Psoas muscle (tissue), 8 donors: ENCODE measurements around the gene ORM1. TPM values are rescaled to one million over a fixed set of nuclear protein-coding genes. Genes with fewer than 3 reads are reported as not detected.

ENCODE experiments used
- ATAC-seq, 4 donors: fragments of 200-7000 bp; cut with Tn5 transposase; one replicate each; pipeline ENCODE4 v1.9.1; 2020; ENCODE audit warnings: moderate library complexity in 3 of 4, mild to moderate bottlenecking in 2 of 4
- DNase-seq, 2 donors: peaks; one replicate each; pipeline ENCODE4 v3.0.0-alpha.2; 2020
- H3K27ac ChIP-seq: fragments of 200-600 bp; one replicate; pipeline ENCODE4 v1.8.0; 2022
- H3K27me3 ChIP-seq, 3 donors: fragments of 200-600 bp in 1 of 3; one replicate each; pipeline versions ENCODE4 v1.6.1 to v1.8.0; 2013 to 2022; ENCODE audit warnings: low read length in 2 of 3, mild to moderate bottlenecking in 2 of 3, moderate library complexity in 1 of 3; ENCODE audit not compliant: insufficient read depth in 3 of 3
- H3K36me3 ChIP-seq, 2 donors: fragments of 200-600 bp in 1 of 2; one replicate each; pipeline versions ENCODE4 v1.6.1 to v1.8.0; 2013 to 2022; ENCODE audit warnings: low read depth in 1 of 2, mild to moderate bottlenecking in 1 of 2, moderate library complexity in 1 of 2; ENCODE audit not compliant: insufficient read depth in 1 of 2
- H3K4me1 ChIP-seq: fragments of 200-600 bp; one replicate; pipeline ENCODE4 v1.8.0; 2022
- H3K4me3 ChIP-seq: fragments of 200-600 bp; one replicate; pipeline ENCODE4 v1.8.0; 2022; ENCODE audit warnings: mild to moderate bottlenecking
- H3K9me3 ChIP-seq: fragments of 200-600 bp; one replicate; pipeline ENCODE4 v1.8.0; 2022
- WGBS, 3 donors: extraction: QIAGEN DNeasy Blood & Tissue Kit; methylation state at CpG; one replicate each; pipeline versions ENCODE4 v1.1.6 to v1.1.7; 2013; 5-methylcytosine and 5-hydroxymethylcytosine counted together
- intact Hi-C, 2 donors: fragments of 100-400 bp; cut with DNase I; formaldehyde crosslinking; loops; one replicate each; pipeline versions ENCODE4 v1.11.0 to v1.14.2; 2022
- polyA plus RNA-seq, 3 donors: library from polyadenylated mRNA; stranded (reverse); fragments of 200-250 nt; gene quantifications; one replicate each; pipeline ENCODE4 v1.2.3, GENCODE V29; 2013
- total RNA-seq, 4 donors: library from RNA; stranded (reverse); fragmentation: NEBNext Ultra II Directional in 2 of 4; extraction: Animal tissue kit (Norgen Biotek cat#: 25700) in 2 of 4; gene quantifications; one replicate each; pipeline versions ENCODE4 v1.2.1 to v1.2.4, GENCODE V29; 2021 to 2023
- TF ChIP-seq, protein P1 (sequence below): fragments of 200-600 bp; IDR thresholded peaks from one replicate; pipeline ENCODE4 v1.8.0; 2022; ENCODE audit warnings: antibody characterized with exemption
- donor health status: healthy with polysubstance abuse.
- donor health status: DM: no; HTN: no; CAD: no; lungs with moderate emphysema.
- donor health status: Bipolar disorder and iron deficiency.
- donor health status: healthy.
- donor health status: DM: yes; HTN: yes; CAD: no.
- donor health status: DM: no; HTN: no; CAD: no.
- donor health status: DM: no; HTN: no; CAD: no.
- donor health status: DM: yes; HTN: yes; CAD: no.

The ORM1 gene
- total and polyA plus RNA-seq, 7 donors, result 0.21 to 2.8 (median 1.2) TPM; not detected in 3

DNA sequence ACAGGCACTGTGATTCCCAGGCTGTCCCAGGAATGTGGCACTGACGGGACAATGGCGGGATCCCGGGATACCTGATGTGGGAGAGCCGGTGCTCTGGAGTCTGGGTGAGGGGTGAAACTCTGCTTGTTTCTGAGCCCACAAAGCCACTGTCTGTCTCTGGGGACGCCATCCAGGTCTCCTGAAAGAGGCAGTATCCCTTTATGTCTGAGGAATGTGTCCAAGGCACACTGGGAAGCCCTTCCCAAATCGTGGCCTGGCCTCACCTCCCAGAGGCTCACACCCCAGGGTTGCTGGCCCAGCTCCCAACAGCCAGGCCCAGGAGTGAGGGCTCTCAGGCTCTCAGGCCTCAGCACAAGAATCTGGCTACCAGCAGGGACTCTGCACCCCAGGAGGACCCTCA is 33.9 kb downstream of the ORM1 start:
- no peaks in the 10 kb centered on the region for H3K4me1 ChIP-seq
- no peak overlapping the region for H3K4me3 ChIP-seq
- intact Hi-C loops, result no loop called here
- DNase-seq, result no peak
- no peak for ATAC-seq
- WGBS, 3 donors, result 80 to 90% (median 83%) methylated on average over 6 of the region's 6 CpGs
- peaks cover 0 to 44% of the 10 kb centered on the region in 2 donors for H3K36me3 ChIP-seq
- H3K9me3 ChIP-seq, result no peaks in the 10 kb centered on the region
- no peaks in the 10 kb centered on the region for H3K27me3 ChIP-seq
- TF ChIP-seq, protein P1, sequence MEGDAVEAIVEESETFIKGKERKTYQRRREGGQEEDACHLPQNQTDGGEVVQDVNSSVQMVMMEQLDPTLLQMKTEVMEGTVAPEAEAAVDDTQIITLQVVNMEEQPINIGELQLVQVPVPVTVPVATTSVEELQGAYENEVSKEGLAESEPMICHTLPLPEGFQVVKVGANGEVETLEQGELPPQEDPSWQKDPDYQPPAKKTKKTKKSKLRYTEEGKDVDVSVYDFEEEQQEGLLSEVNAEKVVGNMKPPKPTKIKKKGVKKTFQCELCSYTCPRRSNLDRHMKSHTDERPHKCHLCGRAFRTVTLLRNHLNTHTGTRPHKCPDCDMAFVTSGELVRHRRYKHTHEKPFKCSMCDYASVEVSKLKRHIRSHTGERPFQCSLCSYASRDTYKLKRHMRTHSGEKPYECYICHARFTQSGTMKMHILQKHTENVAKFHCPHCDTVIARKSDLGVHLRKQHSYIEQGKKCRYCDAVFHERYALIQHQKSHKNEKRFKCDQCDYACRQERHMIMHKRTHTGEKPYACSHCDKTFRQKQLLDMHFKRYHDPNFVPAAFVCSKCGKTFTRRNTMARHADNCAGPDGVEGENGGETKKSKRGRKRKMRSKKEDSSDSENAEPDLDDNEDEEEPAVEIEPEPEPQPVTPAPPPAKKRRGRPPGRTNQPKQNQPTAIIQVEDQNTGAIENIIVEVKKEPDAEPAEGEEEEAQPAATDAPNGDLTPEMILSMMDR, result no peak
- no peak overlapping the region for H3K27ac ChIP-seq

DNA sequence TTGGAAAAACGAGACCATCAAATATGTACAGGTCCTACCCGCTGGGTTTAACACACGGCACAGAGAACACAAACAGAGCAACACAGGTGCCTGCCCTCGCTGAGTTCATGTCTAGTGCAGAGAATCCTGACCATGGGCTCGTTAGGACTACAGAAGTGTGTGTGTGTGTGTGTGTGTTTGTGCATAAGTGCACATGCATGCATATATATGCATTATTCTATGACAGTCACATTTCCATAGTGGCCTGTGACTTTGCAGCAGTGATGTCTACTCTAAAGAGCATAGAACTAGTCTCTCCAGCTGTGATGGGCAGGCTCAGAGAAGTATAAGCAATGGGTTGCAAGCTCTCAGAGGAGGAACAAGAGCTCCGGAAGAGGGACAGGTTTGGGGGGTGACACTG is 34.5 kb downstream of the ORM1 start:
- Histone ChIP-seq H3K27ac (no peak overlapping the region), H3K9me3 (no peaks in the 10 kb centered on the region), H3K4me1 (no peaks in the 10 kb centered on the region), H3K27me3 (no peaks in the 10 kb centered on the region), H3K4me3 (no peak overlapping the region), H3K36me3 (peaks cover 0 to 49% of the 10 kb centered on the region in 2 donors)
- WGBS, 3 donors, result 91 to 93% (median 92%) methylated on average over 6 of the region's 6 CpGs
- DNase-seq (no peak), ATAC-seq (no peak)
- TF ChIP-seq, protein P1, result no peak
- intact Hi-C loops, result no loop called here

DNA sequence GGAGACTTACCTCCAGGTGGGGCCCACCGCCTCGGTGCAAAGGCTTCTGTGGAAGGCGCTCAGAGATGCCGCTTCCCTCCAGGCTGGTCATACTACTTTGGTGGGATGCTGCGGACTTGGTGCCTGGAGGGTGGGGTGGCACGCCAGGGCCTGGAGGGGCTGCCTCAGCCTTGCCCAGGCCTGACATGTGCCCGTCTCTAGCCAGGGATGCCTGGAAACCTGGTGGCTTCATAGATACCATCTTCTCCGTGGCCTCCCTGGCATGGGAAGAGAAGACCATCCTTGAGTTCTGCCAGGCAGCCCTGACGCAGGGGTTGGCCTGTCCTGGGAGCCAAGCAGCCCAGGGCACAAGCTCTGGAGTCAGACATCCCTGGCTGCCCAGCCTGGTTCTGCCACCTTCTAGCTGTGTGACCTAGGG is 35.0 kb downstream of the ORM1 start:
- Histone ChIP-seq H3K27me3 (no peaks in the 10 kb centered on the region), H3K4me1 (no peaks in the 10 kb centered on the region), H3K4me3 (no peak overlapping the region), H3K36me3 (peaks cover 0 to 55% of the 10 kb centered on the region in 2 donors), H3K9me3 (no peaks in the 10 kb centered on the region), H3K27ac (no peak overlapping the region)
- no peak for ATAC-seq
- no peak for DNase-seq
- intact Hi-C loops, result no loop called here
- TF ChIP-seq, protein P1, result no peak
- WGBS, 3 donors, result 94 to 95% (median 95%) methylated on average over 9 of the region's 9 CpGs

DNA sequence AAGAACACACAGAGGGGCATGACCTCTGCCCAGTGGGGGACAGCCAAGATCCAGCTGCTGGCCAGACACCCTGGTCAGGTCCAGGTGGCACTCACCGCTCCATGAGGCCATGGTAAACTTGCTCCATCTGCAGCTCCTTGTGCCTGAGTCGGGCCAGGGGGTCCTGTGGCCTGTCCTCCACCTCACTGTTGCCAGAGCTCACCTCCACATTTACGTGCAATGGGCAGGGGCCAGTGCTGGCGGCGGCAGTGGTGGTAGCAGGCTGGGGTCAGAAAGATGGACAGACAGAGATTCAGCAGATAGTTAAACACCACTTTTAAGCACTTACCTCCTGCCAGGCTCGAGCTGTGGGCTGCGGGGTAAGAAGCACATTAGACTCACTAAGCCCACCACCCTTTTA is 36.9 kb downstream of the ORM1 start:
- intact Hi-C loops, result no loop called here
- no peak for ATAC-seq
- Histone ChIP-seq H3K27ac (no peak overlapping the region), H3K9me3 (no peaks in the 10 kb centered on the region), H3K4me3 (no peak overlapping the region), H3K27me3 (no peaks in the 10 kb centered on the region), H3K36me3 (peaks cover 0 to 56% of the 10 kb centered on the region in 2 donors), H3K4me1 (no peaks in the 10 kb centered on the region)
- DNase-seq, result no peak
- 92 to 97% (median 93%) methylated on average over 7 of the region's 7 CpGs for WGBS, 3 donors
- TF ChIP-seq, protein P1, result no peak

DNA sequence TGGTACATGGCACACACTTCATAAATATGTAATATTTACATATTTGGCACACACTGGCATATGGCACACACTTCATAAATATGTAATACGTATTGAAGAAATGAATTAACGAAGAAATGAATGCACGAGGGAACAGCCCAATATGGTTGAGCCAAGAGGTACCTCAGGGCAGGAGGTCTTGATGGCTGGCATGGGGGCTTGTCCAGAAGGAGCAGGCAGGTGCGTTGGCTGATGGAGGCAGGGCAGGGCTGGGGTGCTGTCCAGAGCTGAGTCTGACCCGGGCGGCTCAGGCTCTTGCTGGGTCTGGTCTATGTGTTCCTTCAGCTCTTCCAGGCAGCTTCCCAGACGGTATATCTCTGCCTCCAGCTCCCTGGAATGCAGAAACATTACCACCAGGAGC is 38.6 kb downstream of the ORM1 start:
- Histone ChIP-seq H3K4me3 (no peak overlapping the region), H3K36me3 (peaks cover 0 to 52% of the 10 kb centered on the region in 2 donors), H3K9me3 (no peaks in the 10 kb centered on the region), H3K27ac (no peak overlapping the region), H3K4me1 (no peaks in the 10 kb centered on the region), H3K27me3 (no peaks in the 10 kb centered on the region)
- intact Hi-C loops, result no loop called here
- TF ChIP-seq, protein P1, result no peak
- 93 to 98% (median 94%) methylated on average over 7 of the region's 7 CpGs for WGBS, 3 donors
- DNase-seq (no peak), ATAC-seq (no peak)
